Trophoblast cell (in vitro differentiated cells and primary cell): ENCODE measurements around the gene PDGFD.

ENCODE experiments used
- DNase-seq, 2 donors: peaks; one replicate each; pipeline ENCODE4 v3.0.0-alpha.2; 2016
- H2AFZ ChIP-seq: 2 replicates; pipeline ENCODE4 v1.6.1; 2013; ENCODE audit warnings: low read length, moderate library complexity, mild to moderate bottlenecking; ENCODE audit not compliant: insufficient read depth, poor library complexity
- H2AK5ac ChIP-seq: 2 replicates; pipeline ENCODE4 v1.6.1; 2013; ENCODE audit warnings: mild to moderate bottlenecking, low read length
- H2BK120ac ChIP-seq: 2 replicates; pipeline ENCODE4 v1.6.1; 2013; ENCODE audit warnings: low read length, mild to moderate bottlenecking, moderate library complexity; ENCODE audit not compliant: insufficient read depth, poor library complexity
- H2BK12ac ChIP-seq: 2 replicates; pipeline ENCODE4 v1.6.1; 2013; ENCODE audit warnings: mild to moderate bottlenecking, low read length, moderate library complexity
- H2BK5ac ChIP-seq: 2 replicates; pipeline ENCODE4 v1.6.1; 2013; ENCODE audit warnings: low read length, low read depth, moderate library complexity, mild to moderate bottlenecking; ENCODE audit not compliant: poor library complexity
- H3K14ac ChIP-seq: 2 replicates; pipeline ENCODE4 v1.6.1; 2013; ENCODE audit warnings: mild to moderate bottlenecking, low read length
- H3K18ac ChIP-seq: 2 replicates; pipeline ENCODE4 v1.6.1; 2013; ENCODE audit warnings: mild to moderate bottlenecking, low read length
- H3K23ac ChIP-seq: 2 replicates; pipeline ENCODE4 v1.6.1; 2013; ENCODE audit warnings: low read length
- H3K27ac ChIP-seq: 2 replicates; pipeline ENCODE4 v1.5.1; 2013; ENCODE audit warnings: low read depth, mild to moderate bottlenecking, inconsistent platforms, low read length, moderate library complexity
- H3K27me3 ChIP-seq: 2 replicates; pipeline ENCODE4 v1.6.1; 2013; ENCODE audit warnings: inconsistent platforms, mild to moderate bottlenecking, low read length, moderate library complexity; ENCODE audit not compliant: insufficient read depth
- H3K36me3 ChIP-seq, 2 experiments: 1 replicate in 1 of 2; 2 replicates in 1 of 2; pipeline ENCODE4 v1.6.1; 2013; ENCODE audit warnings: low read length in 2 of 2, mild to moderate bottlenecking in 2 of 2, moderate library complexity in 1 of 2; ENCODE audit not compliant: insufficient read depth in 2 of 2, control insufficient read depth in 1 of 2
- H3K4ac ChIP-seq: 2 replicates; pipeline ENCODE4 v1.6.1; 2013; ENCODE audit warnings: low read depth, mild to moderate bottlenecking, low read length, moderate library complexity
- H3K4me1 ChIP-seq, 2 experiments: 1 replicate in 1 of 2; 2 replicates in 1 of 2; pipeline ENCODE4 v1.6.1; 2013; ENCODE audit warnings: low read length in 2 of 2, mild to moderate bottlenecking in 2 of 2, moderate library complexity in 1 of 2; ENCODE audit not compliant: insufficient read depth in 2 of 2, control insufficient read depth in 1 of 2
- H3K4me2 ChIP-seq: 2 replicates; pipeline ENCODE4 v1.6.1; 2013; ENCODE audit warnings: inconsistent platforms, mild to moderate bottlenecking, low read length, moderate library complexity
- H3K4me3 ChIP-seq: 2 replicates; pipeline ENCODE4 v1.5.1; 2013; ENCODE audit warnings: mild to moderate bottlenecking, low read depth, low read length, inconsistent platforms
- H3K79me1 ChIP-seq: one replicate; pipeline ENCODE4 v1.6.1; 2013; ENCODE audit warnings: low read length
- H3K79me2 ChIP-seq: 2 replicates; pipeline ENCODE4 v1.6.1; 2013; ENCODE audit warnings: low read length, mild to moderate bottlenecking; ENCODE audit not compliant: control insufficient read depth, insufficient read depth, poor library complexity
- H3K9ac ChIP-seq: 2 replicates; pipeline ENCODE4 v1.6.1; 2013; ENCODE audit warnings: mild to moderate bottlenecking, low read length
- H3K9me3 ChIP-seq: 2 replicates; pipeline ENCODE4 v1.6.1; 2013; ENCODE audit warnings: low read depth, mild to moderate bottlenecking, control low read depth, inconsistent platforms, low read length; ENCODE audit not compliant: insufficient read depth
- H4K12ac ChIP-seq: 2 replicates; pipeline ENCODE4 v1.6.1; 2013; ENCODE audit warnings: low read depth, mild to moderate bottlenecking, low read length, moderate library complexity
- H4K8ac ChIP-seq: 2 replicates; pipeline ENCODE4 v1.6.1; 2013; ENCODE audit warnings: low read depth, mild to moderate bottlenecking, low read length, moderate library complexity
- H4K91ac ChIP-seq: one replicate; pipeline ENCODE4 v1.6.1; 2013; ENCODE audit warnings: low read depth, mild to moderate bottlenecking, low read length, moderate library complexity
- WGBS: extraction: QIAGEN DNeasy Blood & Tissue Kit; methylation state at CpG from one replicate; pipeline ENCODE4 v1.1.7; 2013; ENCODE audit warnings: missing lambda C conversion rate; ENCODE audit not compliant: insufficient read length, insufficient coverage; ENCODE audit errors: extremely low coverage; 5-methylcytosine and 5-hydroxymethylcytosine counted together

PDGFD gene

GRCh38 chr11:104134745-104135144 lies 29.2 kb downstream of the PDGFD start:
- no peaks in the 10 kb centered on the region for H3K27me3 ChIP-seq
- no CpG with 5 or more reads among the region's 1 CpG for WGBS
- H3K79me1 ChIP-seq = peaks cover 6% of the 10 kb centered on the region
- no peak overlapping the region for H3K4me3 ChIP-seq
- H2BK12ac ChIP-seq = no peak overlapping the region
- peak overlapping the region; percentile 64 for H3K27ac ChIP-seq
- H3K36me3 ChIP-seq = no peaks in the 10 kb centered on the region
- no peak overlapping the region for H3K9ac ChIP-seq
- H3K79me2 ChIP-seq = no peaks in the 10 kb centered on the region
- peak; percentile 79 to 87 for DNase-seq
- no peak overlapping the region for H2BK5ac ChIP-seq
- H3K4ac ChIP-seq = no peak overlapping the region
- no peak overlapping the region for H2AFZ ChIP-seq
- H4K91ac ChIP-seq = no peak overlapping the region
- no peak overlapping the region for H2BK120ac ChIP-seq
- H4K8ac ChIP-seq = no peak overlapping the region
- no peaks in the 10 kb centered on the region for H3K9me3 ChIP-seq
- no peak overlapping the region for H3K14ac ChIP-seq
- H4K12ac ChIP-seq = no peak overlapping the region
- no peak overlapping the region for H3K18ac ChIP-seq
- H3K4me2 ChIP-seq = no peak overlapping the region
- H3K23ac ChIP-seq = no peak overlapping the region
- H2AK5ac ChIP-seq = no peak overlapping the region
- peaks cover 0 to 3% of the 10 kb centered on the region in 2 experiments for H3K4me1 ChIP-seq

DNA sequence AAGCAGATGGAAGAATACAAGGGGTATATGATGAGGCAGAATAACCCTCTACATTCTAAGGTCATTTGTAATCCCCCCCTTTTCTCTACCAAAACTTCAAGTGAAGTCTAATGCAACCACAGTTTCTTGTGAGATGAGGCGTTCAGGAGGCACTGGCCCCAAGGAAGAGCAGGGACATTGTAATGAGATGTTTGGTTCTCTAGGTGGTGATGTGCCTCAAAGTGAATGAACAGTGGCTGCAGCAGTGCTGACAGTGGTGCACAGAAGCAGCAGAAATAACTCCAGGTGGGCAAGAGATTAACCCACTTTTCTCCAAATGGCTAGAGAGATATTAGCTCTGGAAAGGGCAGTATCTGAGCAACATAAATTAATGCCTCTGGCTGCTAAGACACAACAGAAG lies 33.8 kb downstream of the PDGFD start:
- H4K91ac ChIP-seq = no peak overlapping the region
- H3K9ac ChIP-seq = no peak overlapping the region
- H3K27me3 ChIP-seq = no peaks in the 10 kb centered on the region
- H3K27ac ChIP-seq = no peak overlapping the region
- H3K4ac ChIP-seq = no peak overlapping the region
- H3K79me1 ChIP-seq = peaks cover 4% of the 10 kb centered on the region
- H3K79me2 ChIP-seq = no peaks in the 10 kb centered on the region
- no peak overlapping the region for H3K23ac ChIP-seq
- H3K4me1 ChIP-seq = peaks cover 0 to 3% of the 10 kb centered on the region in 2 experiments
- H2AK5ac ChIP-seq = no peak overlapping the region
- H3K18ac ChIP-seq = no peak overlapping the region
- no peak overlapping the region for H2BK5ac ChIP-seq
- DNase-seq = no peak
- H4K8ac ChIP-seq = no peak overlapping the region
- no peak overlapping the region for H2BK120ac ChIP-seq
- WGBS = no CpG with 5 or more reads among the region's 1 CpG
- no peak overlapping the region for H2BK12ac ChIP-seq
- no peak overlapping the region for H4K12ac ChIP-seq
- no peak overlapping the region for H2AFZ ChIP-seq
- H3K4me3 ChIP-seq = no peak overlapping the region
- no peaks in the 10 kb centered on the region for H3K36me3 ChIP-seq
- no peak overlapping the region for H3K14ac ChIP-seq
- no peak overlapping the region for H3K4me2 ChIP-seq
- H3K9me3 ChIP-seq = no peaks in the 10 kb centered on the region

- Histone ChIP-seq H3K18ac (no peak overlapping the region), H2BK12ac (no peak overlapping the region), H2BK120ac (no peak overlapping the region), H2BK5ac (no peak overlapping the region), H4K12ac (no peak overlapping the region), H2AFZ (no peak overlapping the region), H3K4me2 (no peak overlapping the region), H3K9me3 (no peaks in the 10 kb centered on the region), H3K23ac (no peak overlapping the region), H3K4ac (no peak overlapping the region), H3K4me1 (no peaks in the 10 kb centered on the region), H3K36me3 (no peaks in the 10 kb centered on the region), H3K9ac (no peak overlapping the region), H4K8ac (no peak overlapping the region), H3K27ac (no peak overlapping the region), H2AK5ac (no peak overlapping the region), H3K14ac (no peak overlapping the region), H4K91ac (no peak overlapping the region), H3K79me1 (no peaks in the 10 kb centered on the region), H3K4me3 (no peak overlapping the region), H3K27me3 (no peaks in the 10 kb centered on the region), H3K79me2 (no peaks in the 10 kb centered on the region)
- WGBS = no CpG with 5 or more reads among the region's 3 CpGs
- DNase-seq = no peak
These were observed 34.8 kb downstream of the PDGFD start for GRCh38 chr11:104129145-104129544.

DNA sequence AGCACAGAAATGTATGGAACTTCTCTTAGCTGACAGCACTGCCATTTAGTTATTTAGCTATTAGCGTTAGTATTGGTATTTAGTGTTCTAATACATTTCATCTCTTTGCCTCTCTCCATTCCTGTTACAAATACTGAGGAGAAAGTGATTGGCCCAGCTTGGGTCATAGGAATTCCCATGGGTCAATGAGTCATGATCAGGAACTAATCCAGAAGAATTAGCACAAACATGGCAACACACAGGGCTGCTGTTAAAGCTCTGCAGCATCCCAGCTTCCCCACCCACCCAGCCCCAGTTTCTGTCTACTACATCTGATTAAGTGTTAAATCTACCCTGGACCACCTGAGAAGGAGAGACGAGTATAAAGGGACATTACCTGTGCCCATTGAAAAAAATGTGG lies 36.1 kb downstream of the PDGFD start:
- no peak overlapping the region for H3K4ac ChIP-seq
- no peak overlapping the region for H4K12ac ChIP-seq
- no peak overlapping the region for H3K23ac ChIP-seq
- no CpG with 5 or more reads among the region's 2 CpGs for WGBS
- H2BK5ac ChIP-seq = no peak overlapping the region
- no peak overlapping the region for H4K91ac ChIP-seq
- no peaks in the 10 kb centered on the region for H3K27me3 ChIP-seq
- H3K14ac ChIP-seq = no peak overlapping the region
- H3K36me3 ChIP-seq = no peaks in the 10 kb centered on the region
- no peak overlapping the region for H3K18ac ChIP-seq
- H3K4me3 ChIP-seq = no peak overlapping the region
- DNase-seq = no peak
- H3K27ac ChIP-seq = no peak overlapping the region
- no peak overlapping the region for H2AK5ac ChIP-seq
- H3K9me3 ChIP-seq = no peaks in the 10 kb centered on the region
- no peak overlapping the region for H3K4me2 ChIP-seq
- no peaks in the 10 kb centered on the region for H3K79me2 ChIP-seq
- no peaks in the 10 kb centered on the region for H3K4me1 ChIP-seq
- no peak overlapping the region for H3K9ac ChIP-seq
- no peak overlapping the region for H2BK12ac ChIP-seq
- H2AFZ ChIP-seq = no peak overlapping the region
- H3K79me1 ChIP-seq = no peaks in the 10 kb centered on the region
- H2BK120ac ChIP-seq = no peak overlapping the region
- no peak overlapping the region for H4K8ac ChIP-seq
